Measurements from ENCODE around the gene SPOCK1. TPM values are rescaled to one million over a fixed set of nuclear protein-coding genes. Genes with fewer than 3 reads are reported as not detected.

SPOCK1 gene
- total and polyA plus RNA-seq, 3 donors from 2014 or later, result 63.8 to 111 (median 101) TPM

- Histone ChIP-seq H3K27ac (no peak overlapping the region), H3K4me3 (no peak overlapping the region), H3K4me1 (no peaks in the 10 kb centered on the region), H3K36me3 (ENCODE audit: low read depth, missing control alignments) (no peaks in the 10 kb centered on the region), H3K27me3 (no peaks in the 10 kb centered on the region), H3K9me3 (no peaks in the 10 kb centered on the region)
- TF ChIP-seq POLR2A (IDR thresholded peaks at IDR 0.05), result no peak
- TF ChIP-seq CTCF (IDR thresholded peaks at IDR 0.05), result no peak
- DNase-seq, result no peak
- 85% methylated on average over 2 of the region's 2 CpGs for WGBS, 2 donors
- intact Hi-C loops (cut with DNase I; ENCODE audit: low total_unique reads), result no loop called here
Measured at GRCh38 chr5:137269946-137270345, 229.2 kb downstream of the SPOCK1 start.

GRCh38 chr5:137269274-137269673 is 229.9 kb downstream of the SPOCK1 start:
- no peak for TF ChIP-seq POLR2A (IDR thresholded peaks at IDR 0.05)
- no peak for TF ChIP-seq CTCF (IDR thresholded peaks at IDR 0.05)
- no peaks in the 10 kb centered on the region for H3K4me1 ChIP-seq
- 21 to 32% methylated on average over 2 of the region's 2 CpGs for WGBS, 2 donors
- intact Hi-C loops (cut with DNase I; ENCODE audit: low total_unique reads), result no loop called here
- no peaks in the 10 kb centered on the region for H3K36me3 ChIP-seq (ENCODE audit: low read depth, missing control alignments)
- no peaks in the 10 kb centered on the region for H3K27me3 ChIP-seq
- no peak overlapping the region for H3K4me3 ChIP-seq
- H3K9me3 ChIP-seq, result no peaks in the 10 kb centered on the region
- H3K27ac ChIP-seq, result no peak overlapping the region
- no peak for DNase-seq

GRCh38 chr5:137268646-137269045 is 230.5 kb downstream of the SPOCK1 start:
- Histone ChIP-seq H3K27ac (peak overlapping the region in 1 of 2 donors; percentile 7), H3K4me3 (no peak overlapping the region)
- DNase-seq, result no peak

GRCh38 chr5:137266186-137266585 is 232.9 kb downstream of the SPOCK1 start:
- Histone ChIP-seq H3K27me3 (no peaks in the 10 kb centered on the region), H3K4me1 (no peaks in the 10 kb centered on the region), H3K9me3 (no peaks in the 10 kb centered on the region), H3K27ac (no peak overlapping the region), H3K4me3 (no peak overlapping the region), H3K36me3 (ENCODE audit: low read depth, missing control alignments) (no peaks in the 10 kb centered on the region)
- no peak for DNase-seq
- 84 to 86% methylated on average over 4 of the region's 4 CpGs for WGBS, 2 donors
- TF ChIP-seq POLR2A (IDR thresholded peaks at IDR 0.05) (no peak), CTCF (IDR thresholded peaks at IDR 0.05) (no peak)
- intact Hi-C loops (cut with DNase I; ENCODE audit: low total_unique reads), result no loop called here

More at GRCh38 chr5:137268646-137269045, 230.5 kb downstream of the SPOCK1 start:
- no peaks in the 10 kb centered on the region for H3K9me3 ChIP-seq
- H3K4me1 ChIP-seq, result no peaks in the 10 kb centered on the region
- TF ChIP-seq CTCF (IDR thresholded peaks at IDR 0.05), result no peak
- TF ChIP-seq POLR2A (IDR thresholded peaks at IDR 0.05), result no peak
- H3K27me3 ChIP-seq, result no peaks in the 10 kb centered on the region
- WGBS, 2 donors, result 47 to 61% methylated on average over 1 of the region's 1 CpG
- intact Hi-C loops (cut with DNase I; ENCODE audit: low total_unique reads), result no loop called here
- no peaks in the 10 kb centered on the region for H3K36me3 ChIP-seq (ENCODE audit: low read depth, missing control alignments)

- no peak for DNase-seq
- no peaks in the 10 kb centered on the region for H3K9me3 ChIP-seq
- no peak overlapping the region for H3K27ac ChIP-seq
- 93 to 94% methylated on average over 1 of the region's 1 CpG for WGBS, 2 donors
- no peaks in the 10 kb centered on the region for H3K4me1 ChIP-seq
- intact Hi-C loops (cut with DNase I; ENCODE audit: low total_unique reads), result no loop called here
- no peaks in the 10 kb centered on the region for H3K27me3 ChIP-seq
- TF ChIP-seq POLR2A (IDR thresholded peaks at IDR 0.05) (no peak), CTCF (IDR thresholded peaks at IDR 0.05) (no peak)
- H3K4me3 ChIP-seq, result no peak overlapping the region
- H3K36me3 ChIP-seq (ENCODE audit: low read depth, missing control alignments), result no peaks in the 10 kb centered on the region
Measured at GRCh38 chr5:137265457-137265856, 233.7 kb downstream of the SPOCK1 start.
